ENCODE measurements around the gene ABCA3.

ABCA3 gene

DNA sequence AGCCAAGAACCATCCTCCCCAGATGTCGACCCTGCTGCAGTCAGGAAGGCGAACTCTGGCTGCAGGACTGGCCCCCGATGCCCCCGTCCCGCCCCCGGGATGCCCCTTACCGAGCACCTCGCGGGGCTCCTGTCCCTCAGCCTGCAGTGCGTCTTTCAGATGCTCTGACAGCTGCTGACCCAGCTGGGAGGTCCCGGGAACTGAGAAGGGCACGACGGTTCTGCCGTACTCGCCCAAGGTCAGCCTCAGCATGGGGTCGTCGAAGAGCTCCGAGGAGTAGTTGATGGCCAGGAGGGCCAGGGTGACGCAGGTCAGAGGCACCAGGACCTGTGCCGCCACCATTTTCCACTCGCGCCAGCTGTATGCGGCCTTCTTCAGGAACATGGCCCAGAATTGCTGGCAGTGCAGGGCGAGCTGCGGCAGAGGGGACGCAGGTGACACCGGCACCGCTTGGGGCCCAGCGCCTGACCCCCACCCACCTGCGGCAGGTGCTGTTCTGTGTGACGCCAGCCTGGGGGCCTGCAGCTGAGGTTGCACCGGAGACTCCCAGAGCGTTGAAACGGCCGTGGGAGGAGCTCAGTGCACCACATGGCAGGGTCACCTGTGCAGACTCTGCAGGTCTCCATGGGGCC, 52.5 kb downstream of the ABCA3 start:
- no peak for TF ChIP-seq CTCF (IDR thresholded peaks at IDR 0.05)
- intact Hi-C loops (cut with DNase I; ENCODE audit: low total_unique reads): no loop called here
- peaks cover 36 to 95% (median 68%) of the 10 kb centered on the region in 3 donors for H3K36me3 ChIP-seq
- H3K27ac ChIP-seq: no peak overlapping the region
- no peaks in the 10 kb centered on the region for H3K4me1 ChIP-seq
- no peak for DNase-seq
- no peak overlapping the region for H3K4me3 ChIP-seq
- H3K9me3 ChIP-seq: no peaks in the 10 kb centered on the region
- no peaks in the 10 kb centered on the region for H3K27me3 ChIP-seq

DNA sequence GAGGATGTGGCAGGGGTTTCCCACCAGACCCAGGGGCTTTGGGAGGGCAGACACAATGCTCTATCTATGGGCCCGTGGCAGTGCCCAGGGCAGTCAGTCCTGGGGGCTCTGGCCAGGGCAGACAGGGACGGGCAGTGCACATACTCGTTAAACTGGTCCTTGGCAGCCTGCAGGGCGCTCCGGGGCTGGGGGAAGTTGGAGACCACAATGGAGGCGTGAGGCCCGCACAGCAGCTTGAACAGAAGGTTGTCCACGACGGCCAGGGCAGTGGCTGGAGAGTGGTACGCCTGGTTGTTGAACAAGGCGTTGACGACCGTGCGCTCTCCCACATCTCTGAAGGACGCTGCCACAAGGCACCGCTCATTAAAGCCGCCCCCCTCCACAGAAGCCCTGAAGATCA, 54.0 kb downstream of the ABCA3 start:
- H3K27ac ChIP-seq: no peak overlapping the region
- no peak for DNase-seq
- intact Hi-C loops (cut with DNase I; ENCODE audit: low total_unique reads): no loop called here
- no peaks in the 10 kb centered on the region for H3K4me1 ChIP-seq
- peaks cover 27 to 86% (median 60%) of the 10 kb centered on the region in 3 donors for H3K36me3 ChIP-seq
- no peak for TF ChIP-seq CTCF (IDR thresholded peaks at IDR 0.05)
- H3K27me3 ChIP-seq: no peaks in the 10 kb centered on the region
- H3K9me3 ChIP-seq: no peaks in the 10 kb centered on the region
- H3K4me3 ChIP-seq: no peak overlapping the region

DNA sequence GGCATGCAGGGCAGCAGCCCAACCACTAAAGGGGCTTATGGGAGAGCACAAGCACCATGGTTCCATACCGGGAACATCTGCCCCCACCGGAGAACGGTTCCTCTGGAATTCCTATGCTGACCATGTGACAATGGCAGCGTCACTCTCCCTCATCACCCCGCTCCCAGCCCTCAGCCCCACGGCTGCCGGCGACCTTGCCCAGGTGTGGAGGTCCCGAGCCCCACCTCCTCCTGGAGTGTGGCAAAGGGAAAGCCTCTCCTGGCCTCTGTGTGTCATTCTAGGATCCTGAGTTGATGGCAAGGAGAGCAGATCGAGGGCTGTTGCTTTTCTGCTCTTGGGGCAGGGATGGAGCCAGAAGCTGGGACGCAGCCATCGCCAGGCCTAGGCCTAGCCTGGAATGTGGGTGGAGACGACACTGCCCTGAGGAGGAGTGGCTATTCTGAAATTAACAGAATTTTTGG, 54.8 kb downstream of the ABCA3 start:
- no peak overlapping the region for H3K4me3 ChIP-seq
- peaks cover 24 to 86% (median 61%) of the 10 kb centered on the region in 3 donors for H3K36me3 ChIP-seq
- TF ChIP-seq CTCF (IDR thresholded peaks at IDR 0.05): no peak
- H3K9me3 ChIP-seq: no peaks in the 10 kb centered on the region
- no peaks in the 10 kb centered on the region for H3K4me1 ChIP-seq
- DNase-seq: no peak
- no peak overlapping the region for H3K27ac ChIP-seq
- H3K27me3 ChIP-seq: no peaks in the 10 kb centered on the region
- intact Hi-C loops (cut with DNase I; ENCODE audit: low total_unique reads): no loop called here

- Histone ChIP-seq H3K27me3 (no peaks in the 10 kb centered on the region), H3K9me3 (no peaks in the 10 kb centered on the region), H3K4me1 (no peaks in the 10 kb centered on the region), H3K4me3 (no peak overlapping the region), H3K27ac (no peak overlapping the region), H3K36me3 (peaks cover 26 to 86% (median 67%) of the 10 kb centered on the region in 3 donors)
- no peak for DNase-seq
- intact Hi-C loops (cut with DNase I; ENCODE audit: low total_unique reads): no loop called here
- TF ChIP-seq CTCF (IDR thresholded peaks at IDR 0.05): no peak
Measured at GRCh38 chr16:2284797-2285576, 55.5 kb downstream of the ABCA3 start.

DNA sequence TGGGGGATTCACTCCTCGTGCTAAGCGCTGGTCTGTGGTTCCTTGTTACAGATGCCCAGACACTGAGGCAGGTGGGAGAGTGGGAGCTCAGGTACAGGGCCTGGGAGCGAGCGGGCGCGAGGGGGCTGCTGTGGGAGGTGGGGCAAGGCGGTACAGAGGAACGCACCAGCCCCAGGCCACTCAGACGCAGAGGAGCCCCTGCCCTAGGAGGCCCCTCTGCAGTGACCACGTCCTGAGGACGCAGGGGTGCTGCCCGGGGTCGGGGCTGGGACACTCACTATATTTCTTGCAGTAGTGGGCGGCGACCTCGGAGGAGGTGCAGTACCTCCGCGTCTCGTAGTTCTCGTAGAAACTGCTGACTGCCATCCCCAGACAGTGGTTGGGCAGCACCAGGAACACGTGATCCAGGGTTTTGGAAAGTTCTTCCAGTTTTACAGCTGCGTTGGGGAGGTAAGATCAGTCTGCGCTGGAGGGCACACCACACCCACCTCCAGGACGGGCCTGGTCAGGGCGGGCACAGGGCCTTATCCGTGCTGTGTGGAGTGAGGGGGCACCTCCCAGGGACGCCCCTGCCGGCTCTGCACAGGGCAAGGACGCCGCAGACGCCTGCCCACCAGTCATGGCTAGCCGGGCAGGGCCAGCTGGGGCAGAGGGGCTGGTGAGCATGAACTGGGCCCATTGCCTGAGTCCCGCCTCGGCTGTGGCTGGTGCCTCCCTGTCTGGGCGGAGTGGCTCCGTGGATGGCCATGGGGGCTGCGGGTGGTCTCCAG, 56.3 kb downstream of the ABCA3 start:
- no peak for DNase-seq
- Histone ChIP-seq H3K27ac (no peak overlapping the region), H3K4me1 (no peaks in the 10 kb centered on the region), H3K36me3 (peaks cover 23 to 86% (median 67%) of the 10 kb centered on the region in 3 donors), H3K4me3 (no peak overlapping the region), H3K27me3 (no peaks in the 10 kb centered on the region), H3K9me3 (no peaks in the 10 kb centered on the region)
- no peak for TF ChIP-seq CTCF (IDR thresholded peaks at IDR 0.05)
- intact Hi-C loops (cut with DNase I; ENCODE audit: low total_unique reads): no loop called here

All from tibial artery (tissue), 4 donors.